Right cardiac atrium (tissue), 5 donors: ENCODE data around the gene SCNM1. TPM values are rescaled to one million over a fixed set of nuclear protein-coding genes. Genes with fewer than 3 reads are reported as not detected.

Experiments
- ATAC-seq, 2 donors: fragments of 200-7000 bp; cut with Tn5 transposase; one replicate each; pipeline versions ENCODE4 v1.8.0 to v1.9.1; 2020; ENCODE audit warnings: moderate library complexity in 2 of 2, mild to moderate bottlenecking in 1 of 2
- DNase-seq, 3 donors: peaks; one replicate each; pipeline ENCODE4 v3.0.0-alpha.2; 2020
- H3K27ac ChIP-seq: one replicate; pipeline ENCODE4 v1.5.1; 2013; ENCODE audit warnings: mild to moderate bottlenecking, low read length, control low read depth, moderate library complexity
- H3K27me3 ChIP-seq: one replicate; pipeline ENCODE4 v1.6.1; 2013; ENCODE audit not compliant: control insufficient read depth, insufficient read depth
- H3K4me1 ChIP-seq: one replicate; pipeline ENCODE4 v1.6.1; 2013; ENCODE audit warnings: low read length; ENCODE audit not compliant: control insufficient read depth, insufficient read depth
- H3K4me3 ChIP-seq: one replicate; pipeline ENCODE4 v1.5.1; 2013; ENCODE audit warnings: low read length, control low read depth
- H3K9me3 ChIP-seq: one replicate; pipeline ENCODE4 v1.6.1; 2013; ENCODE audit warnings: low read length; ENCODE audit not compliant: control insufficient read depth
- WGBS: extraction: QIAGEN DNeasy Blood & Tissue Kit; methylation state at CpG from one replicate; pipeline ENCODE4 v1.1.7; 2013; 5-methylcytosine and 5-hydroxymethylcytosine counted together
- intact Hi-C, 4 donors: fragments of 100-400 bp; cut with DNase I; formaldehyde crosslinking; loops; one replicate each; pipeline versions ENCODE4 v1.11.0 to v1.14.0; 2022 to 2023
- long read RNA-seq, 4 donors: library from polyadenylated mRNA; unstranded; transcript quantifications; one replicate each; pipeline ENCODE4 v2.0.0, GENCODE V29; 2020 to 2021
- polyA plus RNA-seq: library from polyadenylated mRNA; stranded (reverse); fragments of 200-250 nt; gene quantifications from one replicate; pipeline ENCODE4 v1.2.3, GENCODE V29; 2013
- total RNA-seq, 4 donors: library from RNA; stranded (reverse); fragmentation: NEBNext Ultra II Directional; extraction: Animal tissue kit (Norgen Biotek cat#: 25700); gene quantifications; one replicate each; pipeline ENCODE4 v1.2.1, GENCODE V29; 2021
- donor health status: healthy with polysubstance abuse.
- donor health status: DM: no; HTN: yes; CAD: no.
- donor health status: DM: no; HTN: no; CAD: no.
- donor health status: DM: no; HTN: yes; CAD: no; lungs with severe emphysema.
- donor health status: DM: yes; HTN: yes; CAD: no.

Gene SCNM1, protein sequence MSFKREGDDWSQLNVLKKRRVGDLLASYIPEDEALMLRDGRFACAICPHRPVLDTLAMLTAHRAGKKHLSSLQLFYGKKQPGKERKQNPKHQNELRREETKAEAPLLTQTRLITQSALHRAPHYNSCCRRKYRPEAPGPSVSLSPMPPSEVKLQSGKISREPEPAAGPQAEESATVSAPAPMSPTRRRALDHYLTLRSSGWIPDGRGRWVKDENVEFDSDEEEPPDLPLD
- total RNA-seq (10 to 100 TPM; 18.3 to 25.6 (median 21.5) TPM), polyA plus RNA-seq (23.7 TPM)
- long read RNA-seq, donor 1, transcript SCNM1-202 (7 exons, 2,016 nt): major isoform, 16 of 41 reads
- long read RNA-seq, donor 1, partial matches to known transcripts: 3 of 41 reads
- long read RNA-seq, donor 1, other reads (novel, unspliced or antisense): 20 of 41 reads
- long read RNA-seq, donor 2, transcript SCNM1-202 (7 exons, 2,016 nt): major isoform, 5 of 10 reads
- long read RNA-seq, donor 2, partial matches to known transcripts: 0 of 10 reads
- long read RNA-seq, donor 2, other reads (novel, unspliced or antisense): 5 of 10 reads
- long read RNA-seq, donor 3, transcript SCNM1-202 (7 exons, 2,016 nt): major isoform, 5 of 66 reads
- long read RNA-seq, donor 3, partial matches to known transcripts: 0 of 66 reads
- long read RNA-seq, donor 3, other reads (novel, unspliced or antisense): 60 of 66 reads
- long read RNA-seq, donor 4, partial matches to known transcripts: 0 of 9 reads
- long read RNA-seq, donor 4, other reads (novel, unspliced or antisense): 3 of 9 reads

- H3K27ac ChIP-seq: peak within 1 kb of the TSS; percentile 98
- H3K9me3 ChIP-seq: no peaks in the 10 kb centered on the region
- intact Hi-C loops: no loop called here
- no peaks in the 10 kb centered on the region for H3K27me3 ChIP-seq
- peak; percentile 95 for ATAC-seq
- H3K4me1 ChIP-seq: peaks cover 7% of the 10 kb centered on the region
- peak; percentile 97 to 98 (median 98) for DNase-seq
- H3K4me3 ChIP-seq: peak within 1 kb of the TSS; percentile 98
- WGBS: under 1% methylated on average over 38 of the region's 38 CpGs
These were observed at the start of gene SCNM1, which contains the start of gene LYSMD1 for GRCh38 chr1:151165738-151166504. Gene SCNM1, plus strand, starts transcription at chr1:151166144. Its CDS starts 9 bp downstream, at chr1:151166153. Gene LYSMD1, minus strand, starts transcription at chr1:151165902. Its CDS starts 644 bp downstream, at chr1:151165258.

DNA sequence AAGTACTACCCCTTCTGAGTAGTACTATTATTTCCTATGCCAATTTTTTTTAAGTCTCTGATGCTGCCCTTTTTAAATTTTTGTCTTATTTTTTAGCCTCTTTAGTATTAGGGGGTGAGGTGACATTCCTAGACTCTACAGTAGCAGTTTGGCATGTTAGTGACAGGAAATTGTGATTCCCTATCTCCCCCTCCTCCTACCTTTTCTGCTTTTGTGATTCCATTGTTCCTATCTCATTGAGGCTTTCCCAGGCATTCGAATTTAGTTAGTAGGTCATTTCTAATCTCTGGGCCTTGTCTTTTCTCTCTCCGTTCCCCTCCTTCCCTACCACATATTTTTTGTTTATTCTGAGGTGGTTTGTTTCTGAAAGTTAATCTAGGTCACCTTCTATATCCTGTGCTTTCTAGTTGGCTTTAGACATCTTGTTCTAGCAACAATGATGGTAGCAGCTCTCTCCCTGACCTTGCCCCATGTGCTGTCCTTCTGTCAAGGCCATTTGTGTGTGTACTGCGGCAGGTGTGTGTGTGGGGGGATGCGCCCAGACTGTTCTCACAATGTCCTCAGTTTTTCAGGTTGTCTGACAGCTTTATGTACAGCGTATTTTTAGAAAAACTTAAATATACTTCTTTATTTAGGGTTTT lies 41.1 kb upstream of the SCNM1 start:
- intact Hi-C loops: no loop called here
- Histone ChIP-seq H3K27ac (no peak overlapping the region), H3K9me3 (no peaks in the 10 kb centered on the region), H3K4me1 (no peaks in the 10 kb centered on the region), H3K4me3 (no peak overlapping the region), H3K27me3 (no peaks in the 10 kb centered on the region)
- DNase-seq (no peak), ATAC-seq (no peak)
- WGBS: 73% methylated on average over 5 of the region's 5 CpGs

DNA sequence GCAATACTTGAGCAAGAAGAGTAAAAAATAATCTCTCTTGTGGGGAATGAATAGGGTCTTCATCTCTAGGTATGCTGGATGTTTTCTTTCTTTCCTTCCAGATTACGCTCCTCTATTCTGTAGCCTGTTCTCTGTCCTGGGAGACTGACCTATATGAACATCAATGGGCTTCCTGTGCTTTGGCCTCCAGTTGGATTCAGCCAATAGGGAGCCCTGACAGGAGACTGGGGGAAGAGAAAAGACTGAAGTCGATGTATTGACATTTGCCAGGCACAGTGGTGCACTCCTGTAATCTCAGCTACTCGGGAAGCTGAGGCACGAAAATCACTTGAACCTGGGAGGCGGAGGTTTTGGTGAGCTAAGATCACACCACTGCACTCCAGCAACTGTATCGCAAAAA lies 37.1 kb upstream of the SCNM1 start:
- no peaks in the 10 kb centered on the region for H3K4me1 ChIP-seq
- H3K9me3 ChIP-seq: no peaks in the 10 kb centered on the region
- ATAC-seq (no peak), DNase-seq (no peak)
- 48% methylated on average over 6 of the region's 6 CpGs for WGBS
- no peak overlapping the region for H3K27ac ChIP-seq
- H3K4me3 ChIP-seq: no peak overlapping the region
- H3K27me3 ChIP-seq: no peaks in the 10 kb centered on the region
- intact Hi-C loops: no loop called here

GRCh38 chr1:151130987-151131586 lies 34.9 kb upstream of the SCNM1 start:
- Histone ChIP-seq H3K9me3 (no peaks in the 10 kb centered on the region), H3K27me3 (no peaks in the 10 kb centered on the region), H3K4me1 (no peaks in the 10 kb centered on the region), H3K4me3 (peak overlapping the region; percentile 54), H3K27ac (peak overlapping the region; percentile 83)
- peak; percentile 88 to 94 (median 93) for DNase-seq
- ATAC-seq: peak; percentile 92 to 94
- WGBS: 14% methylated on average over 45 of the region's 45 CpGs
- intact Hi-C loops: loop anchor here in 1 of 4 donors (10.0 kb wide), 1 partner anchor 106 kb away; no protein-coding TSS in a partner anchor

GRCh38 chr1:151131701-151132334 lies 34.1 kb upstream of the SCNM1 start:
- peak; percentile 61 to 63 for ATAC-seq
- no peaks in the 10 kb centered on the region for H3K27me3 ChIP-seq
- no peaks in the 10 kb centered on the region for H3K4me1 ChIP-seq
- no peaks in the 10 kb centered on the region for H3K9me3 ChIP-seq
- DNase-seq: peak; percentile 47 to 76 (median 75)
- 35% methylated on average over 39 of the region's 39 CpGs for WGBS
- H3K4me3 ChIP-seq: peak overlapping the region; percentile 54
- intact Hi-C loops: loop anchor here in 1 of 4 donors (10.0 kb wide), 1 partner anchor 107 kb away; no protein-coding TSS in a partner anchor
- H3K27ac ChIP-seq: peak overlapping the region; percentile 5

DNA sequence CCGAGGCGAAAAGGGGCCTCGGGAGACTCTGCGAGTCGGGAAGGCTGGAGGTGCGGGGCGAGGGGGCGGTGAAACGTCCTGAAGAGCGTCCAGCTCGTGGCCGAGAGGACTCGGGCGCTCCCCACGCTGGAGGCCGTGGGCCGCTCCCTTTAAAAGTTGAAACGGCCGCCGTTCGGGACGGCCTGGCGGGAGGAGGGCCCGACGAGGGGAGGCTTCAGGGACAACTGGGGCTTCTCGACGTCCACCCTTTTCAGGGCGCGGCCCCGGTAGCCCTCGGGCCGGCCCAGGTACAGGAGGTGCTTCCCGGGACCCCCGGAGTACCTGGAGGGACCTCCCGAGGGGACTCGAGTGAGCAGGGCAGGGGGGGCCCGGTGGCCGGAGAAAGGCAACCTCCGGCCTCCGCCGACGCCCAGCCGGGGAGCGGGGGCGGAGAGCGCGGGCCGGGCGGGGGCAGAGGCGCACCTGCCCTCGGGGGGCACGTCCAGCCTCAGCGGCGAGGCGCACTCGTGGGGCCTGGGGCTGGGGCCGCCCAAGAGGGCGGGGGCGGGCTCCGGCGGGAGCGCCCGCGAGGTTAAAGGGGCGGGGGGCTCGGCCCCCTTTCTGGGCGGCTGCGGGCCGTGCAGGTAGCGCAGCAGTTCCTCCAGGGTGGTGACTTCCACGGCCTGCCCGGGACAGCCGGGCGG lies 33.5 kb upstream of the SCNM1 start:
- Histone ChIP-seq H3K27ac (no peak overlapping the region), H3K4me3 (no peak overlapping the region), H3K4me1 (no peaks in the 10 kb centered on the region), H3K9me3 (no peaks in the 10 kb centered on the region), H3K27me3 (no peaks in the 10 kb centered on the region)
- WGBS: 72% methylated on average over 74 of the region's 74 CpGs
- intact Hi-C loops: loop anchor here in 1 of 4 donors (10.0 kb wide), 1 partner anchor 108 kb away; no protein-coding TSS in a partner anchor
- ATAC-seq (no peak), DNase-seq (peak in 1 of 3 donors; percentile 58)

DNA sequence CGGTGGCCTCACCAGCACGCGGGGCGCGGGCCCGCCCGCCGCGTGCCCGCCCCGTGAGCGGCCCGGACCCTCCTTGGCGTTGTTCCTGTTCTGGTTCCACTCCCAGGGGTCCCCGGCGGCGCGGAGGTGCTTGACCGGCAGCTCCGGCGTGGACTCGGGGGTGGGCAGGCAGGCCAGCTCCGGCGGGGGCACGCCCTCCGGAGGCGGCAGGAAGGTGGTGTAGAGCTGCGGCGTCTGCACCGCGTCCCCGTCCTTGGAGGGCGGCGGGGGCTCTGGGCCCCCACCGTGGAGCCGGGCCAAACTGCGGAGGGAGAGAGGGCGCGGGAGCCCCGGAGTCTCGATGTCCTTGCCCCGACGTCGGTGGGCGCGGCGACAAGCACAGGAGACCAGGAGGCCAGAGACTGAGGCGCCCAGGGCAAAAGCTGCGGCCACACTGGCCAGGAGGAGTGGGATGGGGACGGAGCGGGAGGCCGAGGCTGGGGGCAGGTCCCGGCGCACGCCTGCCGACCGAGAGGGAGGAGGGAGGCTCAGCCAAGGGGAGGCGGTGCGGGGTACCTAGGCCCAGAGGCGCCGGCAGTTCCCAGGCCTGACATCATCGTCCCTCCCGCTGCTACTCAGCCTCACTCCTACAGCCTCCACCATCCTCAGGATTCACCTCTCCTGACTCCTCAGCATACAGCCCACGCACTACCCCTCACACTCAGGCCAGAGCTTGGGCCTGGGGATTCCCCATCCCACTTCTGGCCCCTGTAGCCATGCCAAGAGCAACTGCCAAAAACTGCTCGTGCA lies 32.7 kb upstream of the SCNM1 start:
- H3K27ac ChIP-seq: no peak overlapping the region
- WGBS: 76% methylated on average over 65 of the region's 65 CpGs
- ATAC-seq: peak in 1 of 2 donors; percentile 3

GRCh38 chr1:151134396-151134795 lies 31.5 kb upstream of the SCNM1 start:
- intact Hi-C loops: loop anchor here in 1 of 4 donors (10.0 kb wide), 1 partner anchor 110 kb away; no protein-coding TSS in a partner anchor
- Histone ChIP-seq H3K9me3 (no peaks in the 10 kb centered on the region), H3K4me1 (no peaks in the 10 kb centered on the region), H3K27me3 (no peaks in the 10 kb centered on the region), H3K27ac (no peak overlapping the region), H3K4me3 (no peak overlapping the region)
- 78% methylated on average over 3 of the region's 3 CpGs for WGBS
- DNase-seq (no peak), ATAC-seq (no peak)

More for the DNA sequence above, 32.7 kb upstream of the SCNM1 start:
- peak; percentile 25 to 72 (median 54) for DNase-seq
- no peaks in the 10 kb centered on the region for H3K27me3 ChIP-seq
- H3K9me3 ChIP-seq: no peaks in the 10 kb centered on the region
- H3K4me3 ChIP-seq: no peak overlapping the region
- intact Hi-C loops: loop anchor here in 1 of 4 donors (10.0 kb wide), 1 partner anchor 108 kb away; no protein-coding TSS in a partner anchor
- no peaks in the 10 kb centered on the region for H3K4me1 ChIP-seq
